ENCODE data around the gene GOLGA3. TPM values are rescaled to one million over a fixed set of nuclear protein-coding genes. Genes with fewer than 3 reads are reported as not detected.

Gene GOLGA3
- total and polyA plus RNA-seq, 9 of the 15 experiments (the other 6 are each of a cell fraction or from before 2014, with no cell fraction given), result 1.9 to 48.1 (median 18.4) TPM

DNA sequence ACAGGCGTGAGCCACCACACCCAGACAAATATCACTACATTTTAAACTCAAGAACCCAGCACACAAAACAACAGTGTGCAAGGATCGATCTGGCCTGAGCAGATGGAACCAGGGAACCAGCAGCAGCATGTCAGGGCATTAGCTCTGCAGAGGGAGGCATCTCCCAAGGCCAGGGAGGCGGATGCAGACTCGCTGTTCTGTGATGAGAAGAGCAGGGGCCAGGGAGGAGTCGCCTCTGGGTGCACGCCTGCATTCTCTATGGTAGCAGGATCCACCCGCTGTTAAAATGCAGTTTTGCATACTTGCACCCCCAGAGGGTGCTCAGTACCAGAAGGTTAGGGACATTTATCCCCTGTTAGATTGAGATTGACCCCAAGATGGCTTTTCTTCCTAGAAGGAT lies 100.2 kb downstream of the GOLGA3 start:
- Histone ChIP-seq H2AFZ (ENCODE audit: low read depth, low read length) (no peak overlapping the region), H3K4me1 (replicated peaks in 1 of 2; ENCODE audit: control insufficient read depth in 2 of 2, insufficient read depth in 2 of 2, low read length in 2 of 2) (peaks cover 0 to 12% of the 10 kb centered on the region in 2 experiments; a peak in 2 of 5 replicates), H3K4me2 (ENCODE audit: insufficient read depth, low read length) (no peak overlapping the region), H3K27ac (ENCODE audit: extremely low read depth, low read depth, low read length) (no peak overlapping the region), H3K9me3 (replicated peaks; ENCODE audit: control insufficient read depth, insufficient read depth, low read depth, low read length) (peaks cover 6% of the 10 kb centered on the region; the same call in 1 of the 2 replicates), H4K20me1 (replicated peaks; ENCODE audit: control insufficient read depth, insufficient read depth, low read length) (no peaks in the 10 kb centered on the region; the same call in 1 of the 2 replicates), H3K4me3 (no peak overlapping the region), H3K79me2 (ENCODE audit: control insufficient read depth, insufficient read depth, low read length) (no peaks in the 10 kb centered on the region), H3K36me3 (ENCODE audit: control insufficient read depth, insufficient read depth, low read length) (peaks cover 95% of the 10 kb centered on the region), H3K9me1 (ENCODE audit: control insufficient read depth, insufficient read depth, low read length) (peaks cover 3% of the 10 kb centered on the region), H3K27me3 (ENCODE audit: control insufficient read depth in 2 of 2, insufficient read depth in 2 of 2, low read length in 2 of 2) (no peaks in the 10 kb centered on the region), H3K9ac (ENCODE audit: insufficient read depth in 1 of 2, low read depth in 2 of 2, low read length in 2 of 2) (no peak overlapping the region)
- CTCF ChIA-PET (ENCODE audit: low intra/inter-chr PET ratio), result no interaction called here
- in situ Hi-C loops (cut with MboI), result no loop called here
- no peak for FAIRE-seq
- WGBS (ENCODE audit: insufficient coverage, low coverage, missing lambda C conversion rate), result 96% methylated on average over 7 of the region's 7 CpGs
- BruUV-seq (replicated peaks), result no TSS peak
- no peak for ATAC-seq
- intact Hi-C loops (cut with micrococcal nuclease), result no loop called here
- no peak for DNase-seq (ENCODE audit: extremely low read depth in 1 of 4, low spot score in 3 of 4)
- POLR2A ChIA-PET, result no interaction called here
- TF ChIP-seq MEF2A (IDR thresholded peaks at IDR 0.05; ENCODE audit: control insufficient read depth, low read depth, low read length) (no peak), JUND (IDR thresholded peaks at IDR 0.05; ENCODE audit: borderline replicate concordance, low read depth, low read length) (no peak), JUND (tag; IDR thresholded peaks at IDR 0.05; ENCODE audit: borderline replicate concordance, low read depth, low read length) (no peak), CREB1 (IDR thresholded peaks at IDR 0.05) (no peak), CREB1 (CRISPR knock-in tag; IDR thresholded peaks at IDR 0.05) (no peak), BMI1 (IDR thresholded peaks at IDR 0.05; ENCODE audit: low read length) (no peak), ZNF354B (CRISPR knock-in tag; IDR thresholded peaks at IDR 0.05) (no peak), RBM14 (IDR thresholded peaks at IDR 0.05; ENCODE audit: borderline replicate concordance, insufficient read depth, low read depth, low read length) (no peak), ZEB2 (IDR thresholded peaks at IDR 0.05) (no peak), MGA (IDR thresholded peaks at IDR 0.05) (no peak), MCM5 (IDR thresholded peaks at IDR 0.05; ENCODE audit: low read depth) (no peak), NBN (IDR thresholded peaks at IDR 0.05; ENCODE audit: low read depth) (no peak), EP300 (IDR thresholded peaks at IDR 0.05; ENCODE audit: low read length) (no peak), NFE2 (IDR thresholded peaks at IDR 0.05; ENCODE audit: low read depth) (no peak), ZSCAN29 (IDR thresholded peaks at IDR 0.05) (no peak), ZNF444 (CRISPR knock-in tag; IDR thresholded peaks at IDR 0.05) (no peak)
